ENCODE results near the gene NIFK.

DNA sequence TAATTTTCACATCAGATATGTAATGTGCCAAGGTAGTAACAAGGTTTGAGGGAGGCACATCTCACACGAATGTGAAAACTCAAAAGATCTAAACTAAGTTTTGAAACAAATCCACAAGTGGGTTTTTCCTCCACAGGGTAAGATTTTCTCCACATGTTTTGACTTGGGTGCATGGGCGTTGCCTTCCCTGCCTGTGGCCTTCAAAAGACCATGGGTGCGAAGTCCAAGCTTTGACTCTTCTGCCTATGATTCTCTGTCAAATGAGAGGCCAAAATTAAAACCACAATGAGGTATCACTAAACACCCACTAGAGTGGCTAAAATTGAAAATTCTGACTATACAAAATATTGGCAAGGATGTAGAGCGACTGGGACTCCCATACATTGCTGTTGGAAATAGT is 30.7 kb downstream of the NIFK start:
- no peak for TF ChIP-seq POLR2A (IDR thresholded peaks at IDR 0.05)
- TF ChIP-seq, protein P1, sequence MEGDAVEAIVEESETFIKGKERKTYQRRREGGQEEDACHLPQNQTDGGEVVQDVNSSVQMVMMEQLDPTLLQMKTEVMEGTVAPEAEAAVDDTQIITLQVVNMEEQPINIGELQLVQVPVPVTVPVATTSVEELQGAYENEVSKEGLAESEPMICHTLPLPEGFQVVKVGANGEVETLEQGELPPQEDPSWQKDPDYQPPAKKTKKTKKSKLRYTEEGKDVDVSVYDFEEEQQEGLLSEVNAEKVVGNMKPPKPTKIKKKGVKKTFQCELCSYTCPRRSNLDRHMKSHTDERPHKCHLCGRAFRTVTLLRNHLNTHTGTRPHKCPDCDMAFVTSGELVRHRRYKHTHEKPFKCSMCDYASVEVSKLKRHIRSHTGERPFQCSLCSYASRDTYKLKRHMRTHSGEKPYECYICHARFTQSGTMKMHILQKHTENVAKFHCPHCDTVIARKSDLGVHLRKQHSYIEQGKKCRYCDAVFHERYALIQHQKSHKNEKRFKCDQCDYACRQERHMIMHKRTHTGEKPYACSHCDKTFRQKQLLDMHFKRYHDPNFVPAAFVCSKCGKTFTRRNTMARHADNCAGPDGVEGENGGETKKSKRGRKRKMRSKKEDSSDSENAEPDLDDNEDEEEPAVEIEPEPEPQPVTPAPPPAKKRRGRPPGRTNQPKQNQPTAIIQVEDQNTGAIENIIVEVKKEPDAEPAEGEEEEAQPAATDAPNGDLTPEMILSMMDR (IDR thresholded peaks at IDR 0.05) = no peak

Data from testis (tissue), 2 donors.